ENCODE results near the gene SLCO2A1. TPM values are rescaled to one million over a fixed set of nuclear protein-coding genes. Genes with fewer than 3 reads are reported as not detected.

SLCO2A1 gene
- total RNA-seq, 1 donor from 2014 or later: 2.2 TPM

GRCh38 chr3:133983576-133984560 is 45.9 kb downstream of the SLCO2A1 start:
- no peak for DNase-seq (ENCODE audit: extremely low read depth, low read depth, low spot score)

GRCh38 chr3:133983126-133983525 is 46.6 kb downstream of the SLCO2A1 start:
- DNase-seq (ENCODE audit: extremely low read depth, low read depth, low spot score): no peak

- no peak for DNase-seq (ENCODE audit: extremely low read depth, low read depth, low spot score)
Observed at GRCh38 chr3:133980550-133980949, 49.2 kb downstream of the SLCO2A1 start.

- DNase-seq (ENCODE audit: extremely low read depth, low read depth, low spot score): no peak
Observed at GRCh38 chr3:133980035-133980434, 49.7 kb downstream of the SLCO2A1 start.

- peak; percentile 66 for DNase-seq (ENCODE audit: extremely low read depth, low read depth, low spot score)
Observed at GRCh38 chr3:133979553-133979952, 50.2 kb downstream of the SLCO2A1 start.

- no peak for DNase-seq (ENCODE audit: extremely low read depth, low read depth, low spot score)
Observed at GRCh38 chr3:133977568-133977967, 52.2 kb downstream of the SLCO2A1 start.

- DNase-seq (ENCODE audit: extremely low read depth, low read depth, low spot score): no peak
Observed at GRCh38 chr3:133973249-133973980, 56.3 kb downstream of the SLCO2A1 start.

GRCh38 chr3:133972156-133972555 is 57.6 kb downstream of the SLCO2A1 start:
- DNase-seq (ENCODE audit: extremely low read depth, low read depth, low spot score): no peak

- no peak for DNase-seq (ENCODE audit: extremely low read depth, low read depth, low spot score)
Observed at GRCh38 chr3:133970916-133971315, 58.8 kb downstream of the SLCO2A1 start.

GRCh38 chr3:133970339-133970738 is 59.4 kb downstream of the SLCO2A1 start:
- DNase-seq (ENCODE audit: extremely low read depth, low read depth, low spot score): no peak

- no peak for DNase-seq (ENCODE audit: extremely low read depth, low read depth, low spot score)
Observed at GRCh38 chr3:133967992-133968892, 61.5 kb downstream of the SLCO2A1 start.

- DNase-seq (ENCODE audit: extremely low read depth, low read depth, low spot score): no peak
Observed at GRCh38 chr3:133966954-133967353, 62.8 kb downstream of the SLCO2A1 start.

GRCh38 chr3:133965906-133966305 is 63.8 kb downstream of the SLCO2A1 start:
- DNase-seq (ENCODE audit: extremely low read depth, low read depth, low spot score): no peak

GRCh38 chr3:133965013-133965570 is 64.6 kb downstream of the SLCO2A1 start:
- DNase-seq (ENCODE audit: extremely low read depth, low read depth, low spot score): no peak

- no peak for DNase-seq (ENCODE audit: extremely low read depth, low read depth, low spot score)
Observed at GRCh38 chr3:133964547-133964946, 65.2 kb downstream of the SLCO2A1 start.

GRCh38 chr3:133963657-133964396 is 65.9 kb downstream of the SLCO2A1 start:
- DNase-seq (ENCODE audit: extremely low read depth, low read depth, low spot score): no peak

GRCh38 chr3:133962849-133963248 is 66.9 kb downstream of the SLCO2A1 start:
- DNase-seq (ENCODE audit: extremely low read depth, low read depth, low spot score): no peak

GRCh38 chr3:133958071-133958805 is 71.5 kb downstream of the SLCO2A1 start:
- no peak for DNase-seq (ENCODE audit: extremely low read depth, low read depth, low spot score)

GRCh38 chr3:133956982-133957381 is 72.7 kb downstream of the SLCO2A1 start:
- no peak for DNase-seq (ENCODE audit: extremely low read depth, low read depth, low spot score)
